Activated CD8-positive, alpha-beta memory T cell treated with anti-CD3 and anti-CD28 coated beads, Interleukin-2, amount 50 U/mL, for 24 hours (primary cell): ENCODE data around the gene CEP295NL.
"Not testable (repeated sequence)": the region's sequence is repeated elsewhere in the genome, so short reads cannot be mapped to it uniquely, and the experiment has no call there.

ENCODE experiments used
- DNase-seq: peaks from one replicate; pipeline ENCODE4 v3.0.0-alpha.2; 2020; ENCODE audit errors: extremely low read depth

The CEP295NL gene

GRCh38 chr17:78888941-78889518, 14.0 kb downstream of the CEP295NL start:
- DNase-seq: no peak

- DNase-seq: no peak
These were observed 16.0 kb downstream of the CEP295NL start for GRCh38 chr17:78886954-78887353.

GRCh38 chr17:78885956-78886355, 17.0 kb downstream of the CEP295NL start:
- DNase-seq: no peak

GRCh38 chr17:78884876-78885667, 17.9 kb downstream of the CEP295NL start:
- DNase-seq: no peak

GRCh38 chr17:78884148-78884825, 18.7 kb downstream of the CEP295NL start:
- no peak for DNase-seq

- no peak for DNase-seq
These were observed 19.4 kb downstream of the CEP295NL start for GRCh38 chr17:78883533-78884131.

GRCh38 chr17:78883089-78883532, 19.9 kb downstream of the CEP295NL start:
- DNase-seq: no peak

GRCh38 chr17:78882540-78883088, 20.4 kb downstream of the CEP295NL start:
- no peak for DNase-seq

- no peak for DNase-seq
These were observed 23.3 kb downstream of the CEP295NL start for GRCh38 chr17:78879635-78880186.

GRCh38 chr17:78878871-78879527, 24.0 kb downstream of the CEP295NL start:
- no peak for DNase-seq

- DNase-seq: no peak
These were observed 24.7 kb downstream of the CEP295NL start for GRCh38 chr17:78878261-78878660.

- not testable (repeated sequence) for DNase-seq
These were observed 26.0 kb downstream of the CEP295NL start for GRCh38 chr17:78876954-78877517.

GRCh38 chr17:78876094-78876597, 26.9 kb downstream of the CEP295NL start:
- DNase-seq: no peak

- DNase-seq: no peak
These were observed 27.5 kb downstream of the CEP295NL start for GRCh38 chr17:78875363-78876093.

GRCh38 chr17:78873519-78874340, 29.3 kb downstream of the CEP295NL start:
- no peak for DNase-seq

GRCh38 chr17:78872486-78872885, 30.5 kb downstream of the CEP295NL start:
- no peak for DNase-seq

- DNase-seq: no peak
These were observed 32.4 kb downstream of the CEP295NL start for GRCh38 chr17:78870621-78871020.

- no peak for DNase-seq
These were observed 34.6 kb downstream of the CEP295NL start for GRCh38 chr17:78868391-78868790.

- not testable (repeated sequence) for DNase-seq
These were observed 36.0 kb downstream of the CEP295NL start for GRCh38 chr17:78867046-78867445.
